Skin of body (tissue), 1 donor: ENCODE results near the gene OBSCN. TPM values are rescaled to one million over a fixed set of nuclear protein-coding genes. Genes with fewer than 3 reads are reported as not detected.

Source experiments
- total RNA-seq: library from RNA; depleted of rRNA; stranded (reverse); fragments of >200 nt; gene quantifications from one replicate; pipeline ENCODE4 v1.2.3, GENCODE V29; 2014

OBSCN gene
- total RNA-seq, 1 donor from 2014 or later, result 79.3 TPM

Other genes starting within 250 kb of the OBSCN start
- 0.39 TPM for gene WNT3A, start 201.0 kb upstream of the OBSCN start, total RNA-seq
- 120 TPM for gene ARF1, start 125.3 kb upstream of the OBSCN start, total RNA-seq
- 5.8 TPM for gene C1orf35, start 104.7 kb upstream of the OBSCN start, total RNA-seq
- gene MRPL55, start 98.7 kb upstream of the OBSCN start, total RNA-seq, result 30.7 TPM
- 146 TPM for gene GUK1, start 67.8 kb upstream of the OBSCN start, total RNA-seq
- 1.2 TPM for gene GJC2, start 58.1 kb upstream of the OBSCN start, total RNA-seq
- gene IBA57, start 42.2 kb upstream of the OBSCN start, total RNA-seq, result 5.0 TPM
- 8.4 TPM for gene TRIM11, start 198.8 kb downstream of the OBSCN start, total RNA-seq
- 0.69 TPM for gene TRIM17, start 208.8 kb downstream of the OBSCN start, total RNA-seq